MM.1S (cell line): Measurements from ENCODE around the gene WIPF3.

Source experiments
- CTCF ChIP-seq: fragments of 300-600 bp; sonication (generic); IDR thresholded peaks from 2 replicates; pipeline ENCODE4 v1.5.1; 2016; ENCODE audit warnings: antibody characterized with exemption, low read length, mixed read lengths
- EZH2 ChIP-seq: fragments of 300-600 bp; sonication (generic); optimal IDR thresholded peaks from 2 replicates; pipeline ENCODE3; 2017; ENCODE audit warnings: low read depth, mild to moderate bottlenecking, antibody characterized with exemption, low read length, mixed read lengths

GRCh38 chr7:29840701-29841100 is 34.4 kb downstream of the WIPF3 start:
- TF ChIP-seq CTCF (no peak), EZH2 (no peak)
